HG03565 (cell line): Measurements from ENCODE around the gene TNFAIP8.

Experiments used
- ATAC-seq: cut with Tn5 transposase; IDR thresholded peaks from one replicate; pipeline ENCODE4 v1.9.1; 2021; ENCODE audit warnings: mild to moderate bottlenecking, moderate library complexity; ENCODE audit not compliant: unreplicated experiment

TNFAIP8 gene

GRCh38 chr5:119389288-119390030 is 33.6 kb downstream of the TNFAIP8 start:
- ATAC-seq: no peak

GRCh38 chr5:119390404-119390803 is 34.6 kb downstream of the TNFAIP8 start:
- ATAC-seq: no peak

GRCh38 chr5:119393201-119393691 is 37.4 kb downstream of the TNFAIP8 start:
- no peak for ATAC-seq

- ATAC-seq: no peak
Observed at GRCh38 chr5:119393746-119394145, 37.9 kb downstream of the TNFAIP8 start.

- ATAC-seq: peak; percentile 43
Observed at GRCh38 chr5:119395080-119395836, 39.4 kb downstream of the TNFAIP8 start.

- ATAC-seq: peak; percentile 21
Observed at GRCh38 chr5:119396030-119396664, 40.3 kb downstream of the TNFAIP8 start.

GRCh38 chr5:119397518-119398380 is 41.9 kb downstream of the TNFAIP8 start:
- peak; percentile 64 for ATAC-seq

GRCh38 chr5:119398727-119399466 is 43.1 kb downstream of the TNFAIP8 start:
- no peak for ATAC-seq

GRCh38 chr5:119400245-119400644 is 44.4 kb downstream of the TNFAIP8 start:
- ATAC-seq: no peak

- no peak for ATAC-seq
Observed at GRCh38 chr5:119402081-119402480, 46.3 kb downstream of the TNFAIP8 start.

- no peak for ATAC-seq
Observed at GRCh38 chr5:119402555-119402954, 46.7 kb downstream of the TNFAIP8 start.

GRCh38 chr5:119404033-119404432 is 48.2 kb downstream of the TNFAIP8 start:
- no peak for ATAC-seq

- no peak for ATAC-seq
Observed at GRCh38 chr5:119405419-119405818, 49.6 kb downstream of the TNFAIP8 start.

- no peak for ATAC-seq
Observed at GRCh38 chr5:119406551-119407110, 50.8 kb downstream of the TNFAIP8 start.

- no peak for ATAC-seq
Observed at GRCh38 chr5:119409235-119409815, 53.5 kb downstream of the TNFAIP8 start.

GRCh38 chr5:119410448-119411159 is 54.8 kb downstream of the TNFAIP8 start:
- ATAC-seq: peak; percentile 32

GRCh38 chr5:119411361-119412278 is 55.8 kb downstream of the TNFAIP8 start:
- ATAC-seq: peak; percentile 57
